SU-DHL-6 (cell line): Measurements from ENCODE around the gene SIX6.

Experiments
- H2AFZ ChIP-seq: fragments of 200-600 bp; sonication (generic); 2 replicates; pipeline ENCODE4 v1.6.1; 2014; ENCODE audit warnings: low read depth, mild to moderate bottlenecking, moderate library complexity, mixed read lengths, antibody characterized with exemption, low read length; ENCODE audit not compliant: severe bottlenecking
- H3F3A ChIP-seq: fragments of 200-600 bp; shearing (Covaris generic); 2 replicates; pipeline ENCODE4 v1.6.0; 2016; ENCODE audit warnings: antibody characterized with exemption, mild to moderate bottlenecking; ENCODE audit not compliant: insufficient read depth
- H3K27ac ChIP-seq: fragments of 200-600 bp; sonication (generic); 2 replicates; pipeline ENCODE4 v1.5.1; 2016; ENCODE audit warnings: low read depth, mild to moderate bottlenecking, low read length, moderate library complexity, mixed read lengths
- H3K27me3 ChIP-seq: fragments of 200-600 bp; sonication (generic), shearing (Covaris generic); 2 replicates; pipeline ENCODE4 v1.6.0; 2014; ENCODE audit warnings: mild to moderate bottlenecking, low read length
- H3K36me3 ChIP-seq: fragments of 200-600 bp; sonication (generic); 2 replicates; pipeline ENCODE4 v1.6.1; 2014; ENCODE audit warnings: mild to moderate bottlenecking, low read length, mixed read lengths
- H3K4me2 ChIP-seq: fragments of 300-600, 200-600 bp; shearing (Covaris generic), sonication (generic); 2 replicates; pipeline ENCODE4 v1.6.0; 2014; ENCODE audit warnings: low read length, low read depth, mild to moderate bottlenecking; ENCODE audit not compliant: poor library complexity, severe bottlenecking
- H3K4me3 ChIP-seq: fragments of 200-600 bp; sonication (generic); 2 replicates; pipeline ENCODE4 v1.5.1; 2014; ENCODE audit warnings: antibody characterized with exemption, low read length, mild to moderate bottlenecking, mixed read lengths; ENCODE audit not compliant: insufficient read depth, poor library complexity, severe bottlenecking
- H3K79me2 ChIP-seq: fragments of 200-600 bp; sonication (generic); 2 replicates; pipeline ENCODE4 v1.6.1; 2014; ENCODE audit warnings: mild to moderate bottlenecking, low read length, moderate library complexity; ENCODE audit not compliant: insufficient read depth
- H3K9ac ChIP-seq: fragments of 200-600 bp; sonication (generic); 2 replicates; pipeline ENCODE4 v1.7.0; 2014; ENCODE audit warnings: mild to moderate bottlenecking, low read length
- H3K9me2 ChIP-seq: fragments of 200-600 bp; sonication (generic); replicated peaks from 2 replicates; pipeline ENCODE4 v1.6.1; 2014; ENCODE audit warnings: low read length; ENCODE audit not compliant: insufficient read depth
- H3K9me3 ChIP-seq: fragments of 200-600 bp; sonication (generic); 2 replicates; pipeline ENCODE4 v1.6.1; 2014; ENCODE audit warnings: low read length, mixed read lengths; ENCODE audit not compliant: insufficient read depth
- H4K20me1 ChIP-seq: fragments of 200-600 bp; sonication (generic); 2 replicates; pipeline ENCODE4 v1.6.1; 2014; ENCODE audit warnings: low read depth, mild to moderate bottlenecking, antibody characterized with exemption, low read length, moderate library complexity, mixed read lengths
- EZH2phosphoT487 ChIP-seq: fragments of 200-600 bp; sonication (generic), shearing (Covaris generic); conservative IDR thresholded peaks from 2 replicates; pipeline ENCODE4 v1.6.1; 2018; ENCODE audit warnings: mild to moderate bottlenecking, antibody characterized with exemption, low read length, moderate library complexity, mixed read lengths
- TF ChIP-seq, protein P1 (sequence below): fragments of 200-600 bp; sonication (generic); IDR thresholded peaks from one replicate; pipeline ENCODE4 v1.5.1; 2017; ENCODE audit warnings: antibody characterized with exemption, mild to moderate bottlenecking, low read length, moderate library complexity; ENCODE audit not compliant: insufficient read depth, poor library complexity, severe bottlenecking

The SIX6 gene

DNA sequence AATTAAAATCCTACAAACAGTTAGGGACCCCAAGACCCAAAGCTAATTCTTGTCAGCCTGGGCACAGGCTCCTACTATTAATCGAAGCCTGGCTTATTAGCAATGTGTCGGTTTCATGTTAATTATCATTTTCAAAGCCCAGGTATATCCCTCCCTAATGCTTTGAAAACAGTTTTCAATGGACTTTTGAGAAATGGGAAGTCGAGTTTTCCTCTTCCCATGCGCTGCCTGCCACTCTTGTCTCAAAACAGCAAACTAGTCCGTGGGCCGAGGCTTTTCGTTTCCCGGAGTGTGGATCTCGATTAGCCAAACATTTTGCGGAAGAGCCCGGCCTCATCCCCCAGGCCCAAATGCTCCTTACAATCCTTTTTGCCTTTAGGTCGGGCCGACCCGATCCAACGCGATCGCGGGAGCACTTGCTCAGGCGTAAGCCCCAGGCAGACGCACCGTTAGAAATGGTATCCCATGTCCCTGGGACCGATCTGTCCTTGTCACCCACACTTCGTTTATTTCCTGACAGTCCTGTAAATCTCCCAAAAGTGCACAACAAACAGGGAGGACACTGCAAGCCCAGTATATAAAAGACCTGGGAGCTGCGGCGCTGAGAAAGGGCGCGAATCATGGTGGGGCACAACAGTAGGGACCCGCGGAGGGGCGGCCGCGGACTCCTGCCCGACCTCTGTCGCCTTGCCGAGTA lies 1.5 kb downstream of the SIX6 start:
- no peak overlapping the region for H3K4me2 ChIP-seq
- no peak overlapping the region for H3K9ac ChIP-seq
- H3K9me3 ChIP-seq = no peaks in the 10 kb centered on the region
- H3K9me2 ChIP-seq = no peaks in the 10 kb centered on the region
- H3F3A ChIP-seq = no peaks in the 10 kb centered on the region
- H3K79me2 ChIP-seq = no peaks in the 10 kb centered on the region
- H3K4me3 ChIP-seq = no peak overlapping the region
- no peaks in the 10 kb centered on the region for H3K27me3 ChIP-seq
- no peaks in the 10 kb centered on the region for H4K20me1 ChIP-seq
- no peak overlapping the region for H2AFZ ChIP-seq
- H3K36me3 ChIP-seq = no peaks in the 10 kb centered on the region
- H3K27ac ChIP-seq = no peak overlapping the region
- TF ChIP-seq, protein P1, sequence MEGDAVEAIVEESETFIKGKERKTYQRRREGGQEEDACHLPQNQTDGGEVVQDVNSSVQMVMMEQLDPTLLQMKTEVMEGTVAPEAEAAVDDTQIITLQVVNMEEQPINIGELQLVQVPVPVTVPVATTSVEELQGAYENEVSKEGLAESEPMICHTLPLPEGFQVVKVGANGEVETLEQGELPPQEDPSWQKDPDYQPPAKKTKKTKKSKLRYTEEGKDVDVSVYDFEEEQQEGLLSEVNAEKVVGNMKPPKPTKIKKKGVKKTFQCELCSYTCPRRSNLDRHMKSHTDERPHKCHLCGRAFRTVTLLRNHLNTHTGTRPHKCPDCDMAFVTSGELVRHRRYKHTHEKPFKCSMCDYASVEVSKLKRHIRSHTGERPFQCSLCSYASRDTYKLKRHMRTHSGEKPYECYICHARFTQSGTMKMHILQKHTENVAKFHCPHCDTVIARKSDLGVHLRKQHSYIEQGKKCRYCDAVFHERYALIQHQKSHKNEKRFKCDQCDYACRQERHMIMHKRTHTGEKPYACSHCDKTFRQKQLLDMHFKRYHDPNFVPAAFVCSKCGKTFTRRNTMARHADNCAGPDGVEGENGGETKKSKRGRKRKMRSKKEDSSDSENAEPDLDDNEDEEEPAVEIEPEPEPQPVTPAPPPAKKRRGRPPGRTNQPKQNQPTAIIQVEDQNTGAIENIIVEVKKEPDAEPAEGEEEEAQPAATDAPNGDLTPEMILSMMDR = no peak
- no peak for TF ChIP-seq EZH2phosphoT487

DNA sequence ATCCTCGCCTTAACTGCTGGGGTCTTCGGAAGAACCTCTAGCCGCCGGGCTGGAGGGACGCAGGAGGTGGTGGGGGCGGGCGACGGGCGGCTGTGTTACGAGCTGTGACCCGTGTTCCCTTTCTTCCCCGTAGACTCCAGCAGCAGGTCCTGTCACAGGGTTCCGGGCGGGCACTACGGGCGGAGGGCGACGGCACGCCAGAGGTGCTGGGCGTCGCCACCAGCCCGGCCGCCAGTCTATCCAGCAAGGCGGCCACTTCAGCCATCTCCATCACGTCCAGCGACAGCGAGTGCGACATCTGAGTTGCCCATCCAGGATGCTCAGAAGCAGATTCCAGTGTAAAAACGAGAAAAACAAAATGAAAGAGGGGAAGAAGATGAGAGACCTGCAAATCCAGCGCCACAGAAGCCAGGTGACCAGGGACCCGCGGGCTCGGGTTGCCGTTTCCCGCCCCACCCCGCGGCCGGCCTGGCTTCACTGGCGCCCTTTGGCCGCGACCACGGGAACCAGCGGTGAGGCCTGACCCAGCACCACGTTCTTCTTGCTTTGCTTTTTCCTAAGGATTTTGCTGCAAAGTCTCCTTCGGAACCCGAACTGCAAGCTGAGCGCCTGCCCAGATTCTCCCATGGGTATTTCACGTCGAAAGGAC lies 2.1 kb downstream of the SIX6 start:
- H3K27ac ChIP-seq = no peak overlapping the region
- H3K36me3 ChIP-seq = no peaks in the 10 kb centered on the region
- no peaks in the 10 kb centered on the region for H3K9me2 ChIP-seq
- H3F3A ChIP-seq = no peaks in the 10 kb centered on the region
- H2AFZ ChIP-seq = no peak overlapping the region
- no peaks in the 10 kb centered on the region for H3K9me3 ChIP-seq
- no peak overlapping the region for H3K4me3 ChIP-seq
- H3K9ac ChIP-seq = no peak overlapping the region
- H4K20me1 ChIP-seq = no peaks in the 10 kb centered on the region
- no peak overlapping the region for H3K4me2 ChIP-seq
- no peaks in the 10 kb centered on the region for H3K79me2 ChIP-seq
- no peaks in the 10 kb centered on the region for H3K27me3 ChIP-seq
- TF ChIP-seq, protein P1 = no peak
- TF ChIP-seq EZH2phosphoT487 = no peak

DNA sequence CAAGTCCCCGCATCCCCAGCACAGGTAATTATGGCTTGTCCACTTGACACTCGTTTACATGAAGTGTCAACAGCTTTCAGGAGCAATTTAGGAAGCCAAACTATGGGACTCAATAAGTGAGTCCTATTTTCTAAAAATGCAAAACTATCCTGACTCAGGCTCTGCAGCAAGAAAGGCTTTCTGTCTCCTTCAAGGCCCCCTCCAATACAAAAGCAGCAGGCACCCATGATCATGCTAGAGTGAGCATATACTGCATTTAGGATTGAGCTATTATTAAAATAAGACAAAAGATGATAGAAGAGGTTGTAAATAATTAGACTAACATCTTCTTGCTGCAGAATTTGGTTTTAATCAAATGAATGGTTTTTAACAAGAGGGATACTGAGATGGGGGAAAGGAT lies 3.2 kb downstream of the SIX6 start:
- H3K4me2 ChIP-seq = no peak overlapping the region
- no peaks in the 10 kb centered on the region for H4K20me1 ChIP-seq
- no peak overlapping the region for H3K4me3 ChIP-seq
- H3F3A ChIP-seq = no peaks in the 10 kb centered on the region
- no peaks in the 10 kb centered on the region for H3K36me3 ChIP-seq
- TF ChIP-seq, protein P1 = no peak
- no peak for TF ChIP-seq EZH2phosphoT487
- no peak overlapping the region for H2AFZ ChIP-seq
- H3K79me2 ChIP-seq = no peaks in the 10 kb centered on the region
- H3K9me2 ChIP-seq = no peaks in the 10 kb centered on the region
- H3K27me3 ChIP-seq = no peaks in the 10 kb centered on the region
- no peak overlapping the region for H3K9ac ChIP-seq
- no peak overlapping the region for H3K27ac ChIP-seq
- no peaks in the 10 kb centered on the region for H3K9me3 ChIP-seq
